Psoas muscle (tissue), 8 donors: ENCODE data around the gene AHCTF1. TPM values are rescaled to one million over a fixed set of nuclear protein-coding genes. Genes with fewer than 3 reads are reported as not detected.
A peak's percentile ranks its signal among the peaks of the same experiment; 100 is the strongest.

Experiments
- ATAC-seq, 4 donors: fragments of 200-7000 bp; cut with Tn5 transposase; one replicate each; pipeline ENCODE4 v1.9.1; 2020; ENCODE audit warnings: moderate library complexity in 3 of 4, mild to moderate bottlenecking in 2 of 4
- DNase-seq, 2 donors: peaks; one replicate each; pipeline ENCODE4 v3.0.0-alpha.2; 2020
- H3K27ac ChIP-seq: fragments of 200-600 bp; one replicate; pipeline ENCODE4 v1.8.0; 2022
- H3K27me3 ChIP-seq, 3 donors: fragments of 200-600 bp in 1 of 3; one replicate each; pipeline versions ENCODE4 v1.6.1 to v1.8.0; 2013 to 2022; ENCODE audit warnings: low read length in 2 of 3, mild to moderate bottlenecking in 2 of 3, moderate library complexity in 1 of 3; ENCODE audit not compliant: insufficient read depth in 3 of 3
- H3K36me3 ChIP-seq, 2 donors: fragments of 200-600 bp in 1 of 2; one replicate each; pipeline versions ENCODE4 v1.6.1 to v1.8.0; 2013 to 2022; ENCODE audit warnings: low read depth in 1 of 2, mild to moderate bottlenecking in 1 of 2, moderate library complexity in 1 of 2; ENCODE audit not compliant: insufficient read depth in 1 of 2
- H3K4me1 ChIP-seq: fragments of 200-600 bp; one replicate; pipeline ENCODE4 v1.8.0; 2022
- H3K4me3 ChIP-seq: fragments of 200-600 bp; one replicate; pipeline ENCODE4 v1.8.0; 2022; ENCODE audit warnings: mild to moderate bottlenecking
- H3K9me3 ChIP-seq: fragments of 200-600 bp; one replicate; pipeline ENCODE4 v1.8.0; 2022
- WGBS, 3 donors: extraction: QIAGEN DNeasy Blood & Tissue Kit; methylation state at CpG; one replicate each; pipeline versions ENCODE4 v1.1.6 to v1.1.7; 2013; 5-methylcytosine and 5-hydroxymethylcytosine counted together
- intact Hi-C, 2 donors: fragments of 100-400 bp; cut with DNase I; formaldehyde crosslinking; loops; one replicate each; pipeline versions ENCODE4 v1.11.0 to v1.14.2; 2022
- polyA plus RNA-seq, 3 donors: library from polyadenylated mRNA; stranded (reverse); fragments of 200-250 nt; gene quantifications; one replicate each; pipeline ENCODE4 v1.2.3, GENCODE V29; 2013
- total RNA-seq, 4 donors: library from RNA; stranded (reverse); fragmentation: NEBNext Ultra II Directional in 2 of 4; extraction: Animal tissue kit (Norgen Biotek cat#: 25700) in 2 of 4; gene quantifications; one replicate each; pipeline versions ENCODE4 v1.2.1 to v1.2.4, GENCODE V29; 2021 to 2023
- TF ChIP-seq, protein P1 (sequence below): fragments of 200-600 bp; IDR thresholded peaks from one replicate; pipeline ENCODE4 v1.8.0; 2022; ENCODE audit warnings: antibody characterized with exemption
- donor health status: healthy with polysubstance abuse.
- donor health status: DM: no; HTN: no; CAD: no; lungs with moderate emphysema.
- donor health status: Bipolar disorder and iron deficiency.
- donor health status: healthy.
- donor health status: DM: yes; HTN: yes; CAD: no.
- donor health status: DM: no; HTN: no; CAD: no.
- donor health status: DM: no; HTN: no; CAD: no.
- donor health status: DM: yes; HTN: yes; CAD: no.

AHCTF1 gene
- total and polyA plus RNA-seq, 7 donors = 9.0 to 29.6 (median 19.1) TPM

DNA sequence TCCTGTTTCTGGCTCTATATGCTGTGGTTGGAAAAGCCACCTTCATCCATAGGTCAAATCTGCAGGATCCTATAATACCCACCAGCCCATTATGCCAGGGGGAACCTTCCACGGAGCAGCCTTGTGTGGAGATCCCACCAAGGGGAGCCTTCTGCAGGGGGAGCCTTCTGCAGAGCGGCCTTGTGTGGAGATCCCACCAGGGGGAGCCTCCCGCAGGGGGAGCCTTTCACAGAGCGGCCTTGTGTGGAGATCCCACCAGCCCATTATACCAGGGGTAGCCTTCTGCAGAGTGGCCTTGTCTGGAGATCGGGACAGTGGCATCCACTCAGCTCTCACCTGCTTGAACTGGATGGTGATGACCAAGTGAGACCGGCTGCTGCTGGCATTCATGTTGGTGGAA lies 122.3 kb downstream of the AHCTF1 start:
- DNase-seq (no peak), ATAC-seq (peak in 2 of 4 donors; percentile 9 to 45)
- Histone ChIP-seq H3K9me3 (no peaks in the 10 kb centered on the region), H3K27me3 (no peaks in the 10 kb centered on the region), H3K36me3 (no peaks in the 10 kb centered on the region), H3K4me3 (no peak overlapping the region), H3K27ac (no peak overlapping the region), H3K4me1 (no peaks in the 10 kb centered on the region)
- TF ChIP-seq, protein P1, sequence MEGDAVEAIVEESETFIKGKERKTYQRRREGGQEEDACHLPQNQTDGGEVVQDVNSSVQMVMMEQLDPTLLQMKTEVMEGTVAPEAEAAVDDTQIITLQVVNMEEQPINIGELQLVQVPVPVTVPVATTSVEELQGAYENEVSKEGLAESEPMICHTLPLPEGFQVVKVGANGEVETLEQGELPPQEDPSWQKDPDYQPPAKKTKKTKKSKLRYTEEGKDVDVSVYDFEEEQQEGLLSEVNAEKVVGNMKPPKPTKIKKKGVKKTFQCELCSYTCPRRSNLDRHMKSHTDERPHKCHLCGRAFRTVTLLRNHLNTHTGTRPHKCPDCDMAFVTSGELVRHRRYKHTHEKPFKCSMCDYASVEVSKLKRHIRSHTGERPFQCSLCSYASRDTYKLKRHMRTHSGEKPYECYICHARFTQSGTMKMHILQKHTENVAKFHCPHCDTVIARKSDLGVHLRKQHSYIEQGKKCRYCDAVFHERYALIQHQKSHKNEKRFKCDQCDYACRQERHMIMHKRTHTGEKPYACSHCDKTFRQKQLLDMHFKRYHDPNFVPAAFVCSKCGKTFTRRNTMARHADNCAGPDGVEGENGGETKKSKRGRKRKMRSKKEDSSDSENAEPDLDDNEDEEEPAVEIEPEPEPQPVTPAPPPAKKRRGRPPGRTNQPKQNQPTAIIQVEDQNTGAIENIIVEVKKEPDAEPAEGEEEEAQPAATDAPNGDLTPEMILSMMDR = no peak
- intact Hi-C loops = no loop called here
- 89 to 95% (median 92%) methylated on average over 6 of the region's 6 CpGs for WGBS, 3 donors

DNA sequence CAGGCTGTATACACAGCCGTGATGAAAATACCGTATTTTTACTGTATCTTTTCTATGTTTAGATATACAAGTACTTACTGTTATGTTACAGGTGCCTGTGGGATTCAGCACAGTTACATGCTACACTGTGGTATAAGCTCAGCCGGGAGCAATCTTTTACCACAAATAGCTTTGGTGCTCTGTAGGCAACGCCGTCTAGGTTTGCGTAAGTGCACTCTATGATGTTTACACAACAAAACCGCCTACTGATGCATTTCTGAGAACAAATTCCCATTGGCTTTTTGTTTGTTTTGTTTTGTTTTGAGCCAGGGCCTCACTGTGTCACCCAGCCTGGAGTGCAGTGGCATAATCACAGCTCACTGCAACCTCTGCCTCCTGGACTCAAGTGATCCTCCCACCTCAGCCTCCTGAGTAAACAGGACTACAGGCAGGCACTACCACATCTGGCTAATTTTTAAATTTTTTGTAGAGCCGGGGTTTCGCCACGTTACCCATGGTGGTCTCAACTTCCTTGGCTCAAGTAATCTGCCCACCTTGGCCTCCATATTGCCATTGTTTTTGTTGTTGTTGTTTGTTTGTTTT lies 126.5 kb downstream of the AHCTF1 start:
- no peaks in the 10 kb centered on the region for H3K27me3 ChIP-seq
- no peaks in the 10 kb centered on the region for H3K36me3 ChIP-seq
- no peaks in the 10 kb centered on the region for H3K4me1 ChIP-seq
- WGBS, 3 donors = 81 to 83% (median 83%) methylated on average over 10 of the region's 10 CpGs
- ATAC-seq (no peak), DNase-seq (no peak)
- intact Hi-C loops = no loop called here
- no peak overlapping the region for H3K27ac ChIP-seq
- TF ChIP-seq, protein P1 = no peak
- H3K4me3 ChIP-seq = no peak overlapping the region
- no peaks in the 10 kb centered on the region for H3K9me3 ChIP-seq

DNA sequence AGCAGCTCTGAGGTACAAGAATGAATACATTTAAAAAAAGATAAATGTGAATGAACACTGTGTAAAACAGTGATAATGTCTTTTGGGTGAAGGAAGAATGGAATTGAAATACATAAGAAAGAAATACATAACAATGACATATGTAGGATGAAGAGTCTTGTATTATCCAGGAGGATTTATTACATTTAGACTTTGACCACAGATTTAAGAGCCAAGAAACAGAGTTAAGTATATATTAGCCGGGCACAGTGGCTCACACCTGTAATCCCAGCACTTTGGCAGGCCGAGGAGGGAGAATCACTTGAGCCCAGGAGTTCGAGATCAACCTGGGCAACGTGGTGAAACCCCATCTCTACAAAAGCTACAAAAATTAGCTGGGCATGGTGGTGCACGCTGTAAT lies 127.9 kb downstream of the AHCTF1 start:
- ATAC-seq = no peak
- H3K4me3 ChIP-seq = no peak overlapping the region
- H3K36me3 ChIP-seq = no peaks in the 10 kb centered on the region
- H3K27me3 ChIP-seq = no peaks in the 10 kb centered on the region
- peaks cover 5% of the 10 kb centered on the region for H3K4me1 ChIP-seq
- WGBS, 3 donors = 91 to 94% (median 92%) methylated on average over 5 of the region's 5 CpGs
- H3K9me3 ChIP-seq = no peaks in the 10 kb centered on the region
- intact Hi-C loops = no loop called here
- H3K27ac ChIP-seq = no peak overlapping the region
- DNase-seq = no peak
- TF ChIP-seq, protein P1 = no peak

DNA sequence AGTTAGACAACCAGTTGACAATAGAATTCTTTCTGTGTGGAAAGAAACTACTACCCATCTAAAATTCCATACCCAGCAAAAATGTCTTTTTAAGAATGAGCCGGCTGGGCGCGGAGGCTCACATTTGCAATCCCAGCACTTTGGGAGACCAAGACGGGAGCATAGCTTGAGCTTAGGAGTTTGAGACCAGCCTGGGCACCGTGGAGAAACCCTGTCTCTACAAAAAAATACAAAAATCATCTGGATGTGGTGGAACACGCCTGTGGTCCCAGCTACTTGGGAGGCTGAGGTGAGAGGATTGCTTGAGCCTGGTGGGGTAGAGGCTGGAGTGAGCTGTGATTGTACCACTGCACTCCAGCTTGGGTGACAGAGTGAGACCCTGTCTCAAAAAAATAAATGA lies 128.4 kb downstream of the AHCTF1 start:
- Histone ChIP-seq H3K4me3 (no peak overlapping the region), H3K9me3 (no peaks in the 10 kb centered on the region), H3K4me1 (peaks cover 7% of the 10 kb centered on the region), H3K27me3 (no peaks in the 10 kb centered on the region), H3K36me3 (no peaks in the 10 kb centered on the region), H3K27ac (no peak overlapping the region)
- DNase-seq (no peak), ATAC-seq (no peak)
- intact Hi-C loops = no loop called here
- 95 to 98% (median 95%) methylated on average over 6 of the region's 6 CpGs for WGBS, 3 donors
- TF ChIP-seq, protein P1 = no peak
